Breast epithelium (tissue), 4 donors: ENCODE results near the gene BICD1. TPM values are rescaled to one million over a fixed set of nuclear protein-coding genes. Genes with fewer than 3 reads are reported as not detected.

Experiments
- DNase-seq, 2 donors: peaks; one replicate each; pipeline ENCODE4 v3.0.0-alpha.2; 2019; ENCODE audit warnings: low spot score in 2 of 2
- H3K27ac ChIP-seq, 2 donors: fragments of 200-600 bp; sonication (generic) in 1 of 2; one replicate each; pipeline ENCODE4 v1.5.1; 2016 to 2019; ENCODE audit warnings: mild to moderate bottlenecking in 1 of 2
- H3K27me3 ChIP-seq, 2 donors: fragments of 200-600 bp; sonication (generic) in 1 of 2; one replicate each; pipeline versions ENCODE4 v1.5.1 to v1.6.0; 2017 to 2019; ENCODE audit warnings: control low read depth in 1 of 2, mild to moderate bottlenecking in 1 of 2
- H3K36me3 ChIP-seq: fragments of 200-600 bp; one replicate; pipeline ENCODE4 v1.5.1; 2019
- H3K4me1 ChIP-seq, 2 donors: fragments of 200-600 bp; sonication (generic); one replicate each; pipeline ENCODE4 v1.5.1; 2016 to 2019; ENCODE audit warnings: control low read depth in 1 of 2
- H3K4me3 ChIP-seq, 3 donors: fragments of 200-600 bp; sonication (generic); 1 replicate in 2 of 3; 2 replicates in 1 of 3; pipeline ENCODE4 v1.5.1; 2016 to 2019; ENCODE audit warnings: mild to moderate bottlenecking in 3 of 3, moderate library complexity in 2 of 3
- H3K9me3 ChIP-seq, 2 donors: fragments of 200-600 bp; sonication (generic) in 1 of 2; one replicate each; pipeline ENCODE4 v1.5.1; 2016 to 2019; ENCODE audit warnings: control low read depth in 1 of 2
- POLR2A ChIP-seq: fragments of 450-650 bp; IDR thresholded peaks from one replicate; pipeline ENCODE4 v1.6.1; 2016; ENCODE audit warnings: antibody characterized with exemption, mild to moderate bottlenecking, moderate library complexity
- POLR2AphosphoS5 ChIP-seq, 3 donors: sonication (generic); formaldehyde crosslinking; IDR thresholded peaks; one replicate each; pipeline ENCODE4 v1.6.1; 2017; ENCODE audit warnings: antibody characterized with exemption in 3 of 3
- intact Hi-C: fragments of 100-400 bp; cut with DNase I; formaldehyde crosslinking; loops from one replicate; pipeline ENCODE4 v1.15.1; 2023; ENCODE audit warnings: low total_unique reads
- total RNA-seq, 3 donors: library from RNA; depleted of rRNA; stranded (reverse); fragments of >200 nt; gene quantifications; one replicate each; pipeline ENCODE4 v1.1.0, GENCODE V29; 2016
- TF ChIP-seq, protein P1 (sequence below), 3 donors: fragments of 450-650 bp; IDR thresholded peaks; one replicate each; pipeline ENCODE4 v1.5.1; 2016 to 2017; ENCODE audit warnings: antibody characterized with exemption in 3 of 3, mild to moderate bottlenecking in 3 of 3, moderate library complexity in 3 of 3

The BICD1 gene
- total RNA-seq, 3 donors from 2014 or later: 7.2 to 31.5 (median 18.4) TPM

DNA sequence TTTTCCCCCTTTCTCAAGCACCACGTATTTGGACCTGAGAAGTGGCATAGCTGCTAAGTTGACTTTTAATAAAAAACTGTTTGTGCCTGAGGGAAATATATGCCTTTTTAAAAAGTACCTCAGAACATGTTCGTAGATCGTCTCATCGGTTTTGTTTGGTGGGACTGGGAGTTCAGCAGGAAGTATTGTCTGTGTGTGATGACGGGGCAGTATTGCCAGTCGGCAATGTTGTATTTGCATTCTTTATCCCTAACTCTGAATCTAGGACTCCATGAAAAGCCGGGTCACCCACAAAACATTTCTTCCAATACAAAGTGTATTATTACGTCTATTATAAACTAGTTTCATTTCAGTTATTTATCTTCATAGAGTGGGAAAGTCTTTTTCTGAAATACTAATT lies 273.0 kb downstream of the BICD1 start:
- Histone ChIP-seq H3K4me1 (no peaks in the 10 kb centered on the region), H3K27me3 (no peaks in the 10 kb centered on the region), H3K4me3 (no peak overlapping the region), H3K36me3 (no peaks in the 10 kb centered on the region), H3K27ac (no peak overlapping the region), H3K9me3 (no peaks in the 10 kb centered on the region)
- intact Hi-C loops: no loop called here
- TF ChIP-seq POLR2A (no peak), POLR2AphosphoS5 (IDR thresholded peaks at IDR 0.05) (no peak)
- TF ChIP-seq, protein P1, sequence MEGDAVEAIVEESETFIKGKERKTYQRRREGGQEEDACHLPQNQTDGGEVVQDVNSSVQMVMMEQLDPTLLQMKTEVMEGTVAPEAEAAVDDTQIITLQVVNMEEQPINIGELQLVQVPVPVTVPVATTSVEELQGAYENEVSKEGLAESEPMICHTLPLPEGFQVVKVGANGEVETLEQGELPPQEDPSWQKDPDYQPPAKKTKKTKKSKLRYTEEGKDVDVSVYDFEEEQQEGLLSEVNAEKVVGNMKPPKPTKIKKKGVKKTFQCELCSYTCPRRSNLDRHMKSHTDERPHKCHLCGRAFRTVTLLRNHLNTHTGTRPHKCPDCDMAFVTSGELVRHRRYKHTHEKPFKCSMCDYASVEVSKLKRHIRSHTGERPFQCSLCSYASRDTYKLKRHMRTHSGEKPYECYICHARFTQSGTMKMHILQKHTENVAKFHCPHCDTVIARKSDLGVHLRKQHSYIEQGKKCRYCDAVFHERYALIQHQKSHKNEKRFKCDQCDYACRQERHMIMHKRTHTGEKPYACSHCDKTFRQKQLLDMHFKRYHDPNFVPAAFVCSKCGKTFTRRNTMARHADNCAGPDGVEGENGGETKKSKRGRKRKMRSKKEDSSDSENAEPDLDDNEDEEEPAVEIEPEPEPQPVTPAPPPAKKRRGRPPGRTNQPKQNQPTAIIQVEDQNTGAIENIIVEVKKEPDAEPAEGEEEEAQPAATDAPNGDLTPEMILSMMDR (IDR thresholded peaks at IDR 0.05): no peak
- no peak for DNase-seq

- H3K4me3 ChIP-seq: no peak overlapping the region
- TF ChIP-seq POLR2A (no peak), POLR2AphosphoS5 (IDR thresholded peaks at IDR 0.05) (no peak)
- TF ChIP-seq, protein P1 (IDR thresholded peaks at IDR 0.05): no peak
- no peaks in the 10 kb centered on the region for H3K36me3 ChIP-seq
- H3K9me3 ChIP-seq: no peaks in the 10 kb centered on the region
- no peak for DNase-seq
- H3K4me1 ChIP-seq: no peaks in the 10 kb centered on the region
- intact Hi-C loops: no loop called here
- H3K27me3 ChIP-seq: no peaks in the 10 kb centered on the region
- H3K27ac ChIP-seq: no peak overlapping the region
These were observed 275.6 kb downstream of the BICD1 start for GRCh38 chr12:32382226-32382625.

DNA sequence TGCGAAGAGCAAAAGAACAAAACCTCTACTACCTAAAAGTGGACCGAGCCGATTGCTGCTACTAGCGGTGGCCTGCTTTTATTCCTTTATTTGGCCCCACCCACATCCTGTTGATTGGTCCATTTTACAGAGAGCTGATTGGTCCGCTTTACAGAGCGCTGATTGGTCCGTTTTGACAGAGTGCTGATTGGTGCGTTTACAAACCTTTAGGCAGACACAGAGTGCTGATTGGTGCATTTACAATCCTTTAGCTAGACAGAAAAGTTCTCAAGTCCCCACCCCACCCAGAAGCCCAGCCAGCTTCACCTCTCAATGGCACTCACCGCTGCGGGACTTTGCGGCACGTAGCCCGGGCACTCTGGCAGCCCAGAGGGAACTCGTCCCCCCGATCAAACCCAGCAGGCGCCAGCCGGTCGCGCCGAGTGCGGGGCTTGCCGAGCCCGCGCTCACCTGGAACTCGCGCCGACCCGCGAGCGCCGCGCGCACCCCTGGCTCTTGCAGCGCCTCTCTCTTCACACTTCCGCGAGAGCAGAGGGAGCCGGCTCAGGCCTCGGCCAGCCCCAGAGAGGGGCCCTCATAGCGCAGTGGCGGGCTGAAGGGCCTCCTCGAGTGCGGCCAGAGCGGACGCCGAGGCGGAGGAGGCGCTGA lies 284.0 kb downstream of the BICD1 start:
- Histone ChIP-seq H3K4me1 (no peaks in the 10 kb centered on the region), H3K27me3 (no peaks in the 10 kb centered on the region), H3K36me3 (no peaks in the 10 kb centered on the region), H3K4me3 (peak overlapping the region; percentile 24 to 67 (median 48)), H3K9me3 (no peaks in the 10 kb centered on the region), H3K27ac (no peak overlapping the region)
- intact Hi-C loops: no loop called here
- TF ChIP-seq, protein P1 (IDR thresholded peaks at IDR 0.05): no peak
- TF ChIP-seq POLR2AphosphoS5 (IDR thresholded peaks at IDR 0.05): no peak
- TF ChIP-seq POLR2A: no peak
- no peak for DNase-seq

DNA sequence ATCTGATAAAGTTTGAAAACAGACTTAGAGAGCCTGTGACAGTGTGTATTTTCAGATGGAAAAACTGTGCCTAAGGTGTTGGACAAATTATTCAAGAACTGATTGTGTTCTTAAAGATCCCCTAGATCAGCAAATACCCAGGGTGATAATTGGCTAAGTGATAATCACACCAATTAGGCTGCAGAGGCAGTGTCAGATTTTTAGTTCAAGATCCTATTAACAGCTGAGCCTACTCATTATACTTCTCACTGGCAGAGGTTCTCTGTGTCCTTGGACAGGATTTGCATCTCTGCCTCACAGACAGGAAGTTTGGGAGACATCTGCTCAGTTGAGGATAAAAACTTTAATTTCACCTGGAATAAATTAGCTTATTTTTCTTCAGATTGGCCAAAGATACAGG lies 288.4 kb downstream of the BICD1 start:
- H3K27me3 ChIP-seq: no peaks in the 10 kb centered on the region
- no peak overlapping the region for H3K27ac ChIP-seq
- intact Hi-C loops: no loop called here
- H3K4me3 ChIP-seq: no peak overlapping the region
- TF ChIP-seq POLR2AphosphoS5 (IDR thresholded peaks at IDR 0.05): no peak
- no peaks in the 10 kb centered on the region for H3K9me3 ChIP-seq
- no peak for DNase-seq
- H3K36me3 ChIP-seq: no peaks in the 10 kb centered on the region
- no peaks in the 10 kb centered on the region for H3K4me1 ChIP-seq

DNA sequence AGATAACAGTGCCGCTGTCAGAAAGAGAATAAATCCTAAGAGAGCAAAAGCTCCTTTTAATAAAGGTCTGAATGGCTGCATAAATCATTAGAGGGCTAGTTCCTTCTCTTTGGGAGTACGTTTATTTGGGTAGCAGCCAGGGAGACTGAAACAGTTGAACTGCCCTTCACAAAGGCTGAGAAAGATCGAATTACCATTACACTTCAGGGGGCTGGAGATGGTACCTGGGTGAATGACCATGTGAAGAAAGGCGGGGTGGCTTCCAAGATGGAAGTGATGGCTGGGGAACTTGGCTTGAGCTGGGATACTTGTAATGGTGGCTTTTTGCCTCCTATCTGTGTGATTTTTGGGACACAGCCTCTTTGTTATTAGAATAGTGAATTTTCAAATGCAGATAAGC lies 291.0 kb downstream of the BICD1 start:
- H3K4me3 ChIP-seq: no peak overlapping the region
- H3K36me3 ChIP-seq: no peaks in the 10 kb centered on the region
- no peaks in the 10 kb centered on the region for H3K9me3 ChIP-seq
- intact Hi-C loops: no loop called here
- no peak for DNase-seq
- no peaks in the 10 kb centered on the region for H3K27me3 ChIP-seq
- no peaks in the 10 kb centered on the region for H3K4me1 ChIP-seq
- H3K27ac ChIP-seq: peak overlapping the region in 1 of 2 donors; percentile 90
- no peak for TF ChIP-seq POLR2AphosphoS5 (IDR thresholded peaks at IDR 0.05)
- TF ChIP-seq, protein P1 (IDR thresholded peaks at IDR 0.05): no peak
- no peak for TF ChIP-seq POLR2A
